SK-N-SH treated with all-trans-retinoic acid at 6 μM for 48 hours (cell line): ENCODE results near the gene BOK.

Experiments used
- ATAC-seq: fragments of 200-7000 bp; cut with Tn5 transposase; 3 replicates; pipeline ENCODE4 v1.9.1; 2020; ENCODE audit warnings: mild to moderate bottlenecking, moderate library complexity
- ARNTL ChIP-seq: fragments of 450-650 bp; formaldehyde crosslinking; IDR thresholded peaks from 2 replicates; pipeline ENCODE4 v1.5.0; 2020; ENCODE audit warnings: low read depth, mild to moderate bottlenecking, moderate library complexity, borderline replicate concordance
- BACH2 ChIP-seq: fragments of 250-450 bp; sonication (Bioruptor Pico); IDR thresholded peaks from 2 replicates; pipeline ENCODE4 v1.9.0; 2021; ENCODE audit warnings: mild to moderate bottlenecking, borderline replicate concordance
- CREB5 ChIP-seq: fragments of 250-450 bp; sonication (Bioruptor Pico); IDR thresholded peaks from 2 replicates; pipeline ENCODE4 v1.5.1; 2020; ENCODE audit warnings: low read depth, mild to moderate bottlenecking, moderate library complexity
- CSRNP3 ChIP-seq: fragments of 250-450 bp; sonication (Bioruptor Pico); IDR thresholded peaks from 2 replicates; pipeline ENCODE4 v1.5.1; 2021; ENCODE audit warnings: mild to moderate bottlenecking, moderate library complexity
- ESRRG ChIP-seq: fragments of 250-450 bp; sonication (Bioruptor Pico); IDR thresholded peaks from 2 replicates; pipeline ENCODE4 v1.6.1; 2021; ENCODE audit warnings: mild to moderate bottlenecking
- ISL1 ChIP-seq: fragments of 250-450 bp; sonication (Bioruptor Pico); IDR thresholded peaks from 2 replicates; pipeline ENCODE4 v2.1.2; 2022; ENCODE audit warnings: mild to moderate bottlenecking, moderate library complexity
- OSR1 ChIP-seq: fragments of 250-450 bp; sonication (Bioruptor Pico); IDR thresholded peaks from 2 replicates; pipeline ENCODE4 v1.8.0; 2022; ENCODE audit warnings: moderate library complexity, mild to moderate bottlenecking, inconsistent platforms
- PATZ1 ChIP-seq: fragments of 250-450 bp; sonication (Bioruptor Pico); IDR thresholded peaks from 2 replicates; pipeline ENCODE4 v1.8.0; 2020; ENCODE audit warnings: mild to moderate bottlenecking, moderate library complexity, borderline replicate concordance
- POU6F1 ChIP-seq: fragments of 250-450 bp; sonication (Bioruptor Pico); IDR thresholded peaks from 2 replicates; pipeline ENCODE4 v1.8.0; 2021; ENCODE audit warnings: low read depth, mild to moderate bottlenecking, moderate library complexity, borderline replicate concordance
- PPARA ChIP-seq: fragments of 250-450 bp; sonication (Bioruptor Pico); IDR thresholded peaks from 2 replicates; pipeline ENCODE4 v1.5.0; 2020; ENCODE audit warnings: mild to moderate bottlenecking, borderline replicate concordance
- RARB ChIP-seq: fragments of 250-450 bp; sonication (Bioruptor Pico); IDR thresholded peaks from 2 replicates; pipeline ENCODE4 v1.8.0; 2021; ENCODE audit warnings: mild to moderate bottlenecking, moderate library complexity
- SNAI2 ChIP-seq: fragments of 250-450 bp; sonication (Bioruptor Pico); IDR thresholded peaks from 2 replicates; pipeline ENCODE4 v1.5.0; 2020; ENCODE audit warnings: mild to moderate bottlenecking, moderate library complexity
- TCF4 ChIP-seq: fragments of 250-450 bp; sonication (Bioruptor Pico); IDR thresholded peaks from 2 replicates; pipeline ENCODE4 v1.8.0; 2021; ENCODE audit warnings: mild to moderate bottlenecking, moderate library complexity, borderline replicate concordance
- TOX ChIP-seq: fragments of 250-450 bp; sonication (Bioruptor Pico); IDR thresholded peaks from 2 replicates; pipeline ENCODE4 v1.8.0; 2021; ENCODE audit warnings: mild to moderate bottlenecking, moderate library complexity, borderline replicate concordance
- TSHZ2 ChIP-seq: fragments of 250-450 bp; sonication (Bioruptor Pico); IDR thresholded peaks from 2 replicates; pipeline ENCODE4 v1.5.0; 2020; ENCODE audit warnings: mild to moderate bottlenecking, moderate library complexity
- ZC3H10 ChIP-seq: fragments of 250-450 bp; sonication (Bioruptor Pico); IDR thresholded peaks from 2 replicates; pipeline ENCODE4 v1.5.1; 2021; ENCODE audit warnings: mild to moderate bottlenecking, moderate library complexity
- ZFP3 ChIP-seq: fragments of 250-450 bp; sonication (Bioruptor Pico); IDR thresholded peaks from 2 replicates; pipeline ENCODE4 v1.5.0; 2020; ENCODE audit warnings: mild to moderate bottlenecking, moderate library complexity
- ZFP30 ChIP-seq: fragments of 450-650 bp; formaldehyde crosslinking; IDR thresholded peaks from 2 replicates; pipeline ENCODE4 v1.5.0; 2022; ENCODE audit warnings: mild to moderate bottlenecking, moderate library complexity
- ZNF8 ChIP-seq: fragments of 450-650 bp; formaldehyde crosslinking; IDR thresholded peaks from 2 replicates; pipeline ENCODE4 v1.5.0; 2020; ENCODE audit warnings: mild to moderate bottlenecking, moderate library complexity

The BOK gene

GRCh38 chr2:241606186-241606585 lies 47.6 kb downstream of the BOK start:
- TF ChIP-seq POU6F1 (CRISPR knock-in tag) (no peak), ISL1 (CRISPR knock-in tag) (no peak), PATZ1 (no peak), ZFP3 (CRISPR knock-in tag) (no peak), PPARA (CRISPR knock-in tag) (no peak), ZC3H10 (CRISPR knock-in tag) (no peak), SNAI2 (no peak), OSR1 (CRISPR knock-in tag) (no peak), CREB5 (no peak), TCF4 (CRISPR knock-in tag) (no peak), ZNF8 (CRISPR knock-in tag) (no peak)
- no peak for ATAC-seq

GRCh38 chr2:241607162-241607885 lies 48.8 kb downstream of the BOK start:
- TF ChIP-seq TOX (no peak), PPARA (CRISPR knock-in tag) (no peak), OSR1 (CRISPR knock-in tag) (no peak), SNAI2 (no peak), PATZ1 (no peak), TSHZ2 (CRISPR knock-in tag) (no peak), ZFP30 (CRISPR knock-in tag) (no peak), ISL1 (CRISPR knock-in tag) (no peak)
- no peak for ATAC-seq

GRCh38 chr2:241608881-241609280 lies 50.3 kb downstream of the BOK start:
- ATAC-seq = no peak
- TF ChIP-seq CREB5 = no peak
- no peak for TF ChIP-seq BACH2 (CRISPR knock-in tag)
- TF ChIP-seq OSR1 (CRISPR knock-in tag) = no peak
- TF ChIP-seq ZNF8 (CRISPR knock-in tag) = no peak
- TF ChIP-seq POU6F1 (CRISPR knock-in tag) = no peak
- TF ChIP-seq CSRNP3 (CRISPR knock-in tag) = no peak
- TF ChIP-seq RARB (CRISPR knock-in tag) = no peak
- TF ChIP-seq ZFP30 (CRISPR knock-in tag) = no peak
- TF ChIP-seq ISL1 (CRISPR knock-in tag) = no peak
- no peak for TF ChIP-seq PPARA (CRISPR knock-in tag)
- no peak for TF ChIP-seq ARNTL (CRISPR knock-in tag)
- TF ChIP-seq ZC3H10 (CRISPR knock-in tag) = no peak
- no peak for TF ChIP-seq ESRRG (CRISPR knock-in tag)
- no peak for TF ChIP-seq TOX
